ENCODE measurements around the gene MKI67.

- TF ChIP-seq CTCF (IDR thresholded peaks at IDR 0.05; ENCODE audit: low read depth, low read length) (no peak), POLR2A (IDR thresholded peaks at IDR 0.05; ENCODE audit: extremely low read depth, insufficient read length) (no peak), MYC (IDR thresholded peaks at IDR 0.05; ENCODE audit: low read depth, low read length) (no peak), MAX (IDR thresholded peaks at IDR 0.05; ENCODE audit: low read depth, low read length) (no peak)
Observed at GRCh38 chr10:128174581-128175559, 48.6 kb upstream of the MKI67 start.
